Kidney epithelial cell (primary cell): ENCODE results near the gene MAVS. TPM values are rescaled to one million over a fixed set of nuclear protein-coding genes. Genes with fewer than 3 reads are reported as not detected.
"Not testable (repeated sequence)": the region's sequence is repeated elsewhere in the genome, so short reads cannot be mapped to it uniquely, and the experiment has no call there.

Source experiments
- DNase-seq: peaks from one replicate; pipeline ENCODE4 v3.0.0-alpha.2; 2010; ENCODE audit warnings: low read depth
- H3K27me3 ChIP-seq: 2 replicates; pipeline ENCODE4 v1.6.0; 2011; ENCODE audit warnings: low read length; ENCODE audit not compliant: control insufficient read depth, insufficient read depth
- H3K36me3 ChIP-seq: 2 replicates; pipeline ENCODE4 v1.5.1; 2011; ENCODE audit warnings: low read length; ENCODE audit not compliant: control insufficient read depth, insufficient read depth
- H3K4me3 ChIP-seq: 2 replicates; pipeline ENCODE4 v1.5.1; 2011; ENCODE audit warnings: low read depth, mild to moderate bottlenecking, control low read depth, low read length
- CTCF ChIP-seq: IDR thresholded peaks from 2 replicates; pipeline ENCODE4 v1.5.1; 2011; ENCODE audit warnings: mild to moderate bottlenecking, moderate library complexity, low read length, control low read depth, inconsistent platforms; ENCODE audit not compliant: insufficient read depth, poor library complexity, severe bottlenecking
- total RNA-seq: library from RNA; depleted of rRNA; stranded (reverse); fragments of >200 nt; gene quantifications from 2 replicates; pipeline ENCODE4 v1.2.3, GENCODE V29; 2015

Gene MAVS
- total RNA-seq, 1 donor from 2014 or later = 30.8 TPM

- no peak for TF ChIP-seq CTCF
- DNase-seq = no peak
- no peaks in the 10 kb centered on the region for H3K36me3 ChIP-seq
- no peak overlapping the region for H3K4me3 ChIP-seq
- H3K27me3 ChIP-seq = no peaks in the 10 kb centered on the region
Measured at GRCh38 chr20:3842348-3842930, 4.2 kb upstream of the MAVS start.

GRCh38 chr20:3843490-3843889 is 3.1 kb upstream of the MAVS start:
- DNase-seq = no peak
- no peak for TF ChIP-seq CTCF
- no peaks in the 10 kb centered on the region for H3K27me3 ChIP-seq
- no peak overlapping the region for H3K4me3 ChIP-seq
- no peaks in the 10 kb centered on the region for H3K36me3 ChIP-seq

- DNase-seq, H3K4me3 ChIP-seq, H3K36me3 ChIP-seq, H3K27me3 ChIP-seq: not testable (repeated sequence)
Measured at GRCh38 chr20:3843990-3844619, 2.5 kb upstream of the MAVS start.

- H3K36me3 ChIP-seq = no peaks in the 10 kb centered on the region
- DNase-seq = no peak
- no peaks in the 10 kb centered on the region for H3K27me3 ChIP-seq
- no peak for TF ChIP-seq CTCF
- H3K4me3 ChIP-seq = peak overlapping the region; percentile 76
Measured at GRCh38 chr20:3846378-3846739, 275 bp upstream of the MAVS start.

GRCh38 chr20:3847429-3847940 is 851 bp downstream of the MAVS start:
- H3K4me3 ChIP-seq = peak overlapping the region; percentile 76
- H3K36me3 ChIP-seq = no peaks in the 10 kb centered on the region
- no peak for TF ChIP-seq CTCF
- DNase-seq = no peak
- no peaks in the 10 kb centered on the region for H3K27me3 ChIP-seq

GRCh38 chr20:3848565-3848964 is 1.9 kb downstream of the MAVS start:
- Histone ChIP-seq H3K27me3 (no peaks in the 10 kb centered on the region), H3K4me3 (no peak overlapping the region), H3K36me3 (no peaks in the 10 kb centered on the region)
- DNase-seq = no peak
- TF ChIP-seq CTCF = no peak
